Endothelial cell of umbilical vein (primary cell): ENCODE results near the gene LPAR5. TPM values are rescaled to one million over a fixed set of nuclear protein-coding genes. Genes with fewer than 3 reads are reported as not detected.

Experiments used
- BruUV-seq: library from RNA; stranded (reverse); fragments of 400-500 nt; replicated peaks from 2 replicates; lab custom pipeline; 2021; lab: Mats Ljungman, UMichigan
- CTCF ChIA-PET: fragments of 300-600, 350-600 bp; sonication (Branson Sonifier 250); formaldehyde crosslinking; loops from one replicate; lab custom pipeline; 2021; ENCODE audit warnings: antibody characterized with exemption, inconsistent platforms; lab: Charles Lee
- POLR2A ChIA-PET: fragments of 300-600, 350-600 bp; sonication (Branson Sonifier 250); formaldehyde crosslinking; loops from one replicate; lab custom pipeline; 2021; ENCODE audit warnings: antibody characterized with exemption, inconsistent platforms; lab: Charles Lee
- DNase-seq: peaks from one replicate; pipeline ENCODE4 v3.0.0-alpha.2; 2011; ENCODE audit warnings: low read depth, low spot score
- FAIRE-seq: peaks from 2 replicates; lab custom pipeline; 2011; peaks lifted over from hg19 to GRCh38; lab: Jason Lieb, UNC
- H2AFZ ChIP-seq: 2 replicates; pipeline ENCODE4 v1.6.0; 2012; ENCODE audit warnings: low read depth, low read length, control low read depth, inconsistent platforms
- H3K27ac ChIP-seq: 2 replicates; pipeline ENCODE4 v1.5.1; 2011; ENCODE audit warnings: low read depth, mild to moderate bottlenecking, control low read depth, low read length, moderate library complexity; ENCODE audit not compliant: insufficient read depth
- H3K27me3 ChIP-seq, 2 experiments: 2 replicates each; pipeline versions ENCODE4 v1.6.0 to v1.6.1; 2011; ENCODE audit warnings: low read length in 2 of 2, mixed read lengths in 1 of 2; ENCODE audit not compliant: control insufficient read depth in 2 of 2, insufficient read depth in 2 of 2
- H3K36me3 ChIP-seq, 2 experiments: 2 replicates in 1 of 2; 3 replicates in 1 of 2; pipeline ENCODE4 v1.5.1; 2011; ENCODE audit warnings: low read length in 2 of 2, mild to moderate bottlenecking in 1 of 2, moderate library complexity in 1 of 2; ENCODE audit not compliant: control insufficient read depth in 2 of 2, insufficient read depth in 2 of 2; ENCODE audit errors: extremely low read depth in 1 of 2
- H3K4me1 ChIP-seq: 3 replicates; pipeline ENCODE4 v1.5.1; 2011; ENCODE audit warnings: mild to moderate bottlenecking, low read length; ENCODE audit not compliant: control insufficient read depth, insufficient read depth; ENCODE audit errors: extremely low read depth
- H3K4me2 ChIP-seq: 2 replicates; pipeline ENCODE4 v1.6.1; 2011; ENCODE audit warnings: low read length, control low read depth, mixed read lengths; ENCODE audit not compliant: insufficient read depth
- H3K4me3 ChIP-seq, 3 experiments: fragments of 200-600 bp in 1 of 3; sonication (generic), shearing (Covaris generic) in 1 of 3; replicated peaks in 1 of 3; 2 replicates each; pipeline ENCODE4 v1.5.1; 2011 to 2016; ENCODE audit warnings: control low read depth in 3 of 3, low read length in 3 of 3, mild to moderate bottlenecking in 2 of 3, inconsistent platforms in 1 of 3, low read depth in 1 of 3, moderate library complexity in 1 of 3; ENCODE audit not compliant: insufficient read depth in 1 of 3
- H3K79me2 ChIP-seq: 2 replicates; pipeline ENCODE4 v1.6.0; 2012; ENCODE audit warnings: low read length, inconsistent platforms; ENCODE audit not compliant: control insufficient read depth, insufficient read depth
- H3K9ac ChIP-seq: replicated peaks from 2 replicates; pipeline ENCODE3; 2011; ENCODE audit warnings: low read length, control low read depth; ENCODE audit not compliant: insufficient read depth; ENCODE audit errors: extremely low read depth
- H3K9me1 ChIP-seq: replicated peaks from 3 replicates; pipeline ENCODE4 v1.6.0; 2011; ENCODE audit warnings: mild to moderate bottlenecking, low read length; ENCODE audit not compliant: control insufficient read depth, insufficient read depth; ENCODE audit errors: extremely low read depth
- H3K9me3 ChIP-seq: replicated peaks from 2 replicates; pipeline ENCODE4 v1.5.1; 2012; ENCODE audit warnings: low read length, inconsistent platforms; ENCODE audit not compliant: control insufficient read depth, insufficient read depth
- H4K20me1 ChIP-seq: replicated peaks from 2 replicates; pipeline ENCODE3; 2011; ENCODE audit warnings: mild to moderate bottlenecking, low read length; ENCODE audit not compliant: control insufficient read depth, insufficient read depth; ENCODE audit errors: extremely low read depth
- EZH2 ChIP-seq: IDR thresholded peaks from 2 replicates; pipeline ENCODE4 v1.6.1; 2012; ENCODE audit warnings: borderline replicate concordance, low read depth, mild to moderate bottlenecking, moderate library complexity, low read length, inconsistent platforms; ENCODE audit not compliant: severe bottlenecking
- FOS ChIP-seq: IDR thresholded peaks from 2 replicates; pipeline ENCODE4 v1.6.1; 2011; ENCODE audit warnings: mild to moderate bottlenecking, low read length, moderate library complexity, borderline replicate concordance; ENCODE audit not compliant: insufficient read depth
- GATA2 ChIP-seq: IDR thresholded peaks from 2 replicates; pipeline ENCODE4 v1.7.0; 2011; ENCODE audit warnings: low read depth, mild to moderate bottlenecking, moderate library complexity, mixed read lengths, low read length; ENCODE audit not compliant: insufficient read length, insufficient read depth
- JUN ChIP-seq: IDR thresholded peaks from 2 replicates; pipeline ENCODE4 v1.6.1; 2011; ENCODE audit warnings: borderline replicate concordance, low read depth; ENCODE audit not compliant: insufficient read length, insufficient read depth
- MYC ChIP-seq: IDR thresholded peaks from one replicate; pipeline ENCODE4 v1.6.1; 2011; ENCODE audit warnings: mild to moderate bottlenecking, low read depth, low read length
- POLR2A ChIP-seq: IDR thresholded peaks from 2 replicates; pipeline ENCODE4 v1.6.1; 2012; ENCODE audit warnings: low read depth, mild to moderate bottlenecking, control low read depth, low read length
- POLR2AphosphoS5 ChIP-seq: IDR thresholded peaks from 2 replicates; pipeline ENCODE4 v1.6.1; 2012; ENCODE audit warnings: low read depth, mild to moderate bottlenecking, control low read depth, low read length, moderate library complexity; ENCODE audit not compliant: insufficient read depth
- dilution Hi-C: fragments of 300-500 bp; cut with MboI; formaldehyde crosslinking; loops from one replicate; pipeline ENCODE4 v1.15.0; 2019; ENCODE audit warnings: low sequenced_read_pairs; ENCODE audit not compliant: extremely low pct_ligation_motif_present
- intact Hi-C: fragments of 100-400 bp; cut with micrococcal nuclease; formaldehyde crosslinking; loops from one replicate; pipeline ENCODE4 v1.10.0; 2022
- polyA plus RNA-seq, 4 experiments: library from polyadenylated mRNA; depleted of rRNA in 3 of 4; stranded (reverse) in 3 of 4; unstranded in 1 of 4; fragments of >200 nt; gene quantifications; 2 replicates each; pipeline versions ENCODE4 v1.2.1 to v1.2.3, GENCODE V29; 2011 to 2012; ENCODE audit warnings: missing spikeins in 1 of 4
- total RNA-seq: library from RNA; stranded (reverse); gene quantifications from 2 replicates; pipeline ENCODE4 v1.2.3, GENCODE V29; 2021
- TF ChIP-seq, protein P1 (sequence below): IDR thresholded peaks from 2 replicates; pipeline ENCODE4 v1.6.1; 2011; ENCODE audit not compliant: insufficient read depth, insufficient read length
- TF ChIP-seq, protein P2 (sequence below), 2 donors: IDR thresholded peaks; 1 replicate in 1 of 2; 2 replicates in 1 of 2; pipeline ENCODE4 v1.5.1; 2011; ENCODE audit warnings: low read length in 2 of 2, mild to moderate bottlenecking in 2 of 2, moderate library complexity in 2 of 2, control low read depth in 1 of 2, inconsistent platforms in 1 of 2, low read depth in 1 of 2; ENCODE audit not compliant: insufficient read depth in 1 of 2; ENCODE audit errors: extremely low read depth in 1 of 2

LPAR5 gene
- total and polyA plus RNA-seq, 2 donors (not counting 3 experiments of a cell fraction or from before 2014, with no cell fraction given), result 0.23 TPM; not detected in 1

DNA sequence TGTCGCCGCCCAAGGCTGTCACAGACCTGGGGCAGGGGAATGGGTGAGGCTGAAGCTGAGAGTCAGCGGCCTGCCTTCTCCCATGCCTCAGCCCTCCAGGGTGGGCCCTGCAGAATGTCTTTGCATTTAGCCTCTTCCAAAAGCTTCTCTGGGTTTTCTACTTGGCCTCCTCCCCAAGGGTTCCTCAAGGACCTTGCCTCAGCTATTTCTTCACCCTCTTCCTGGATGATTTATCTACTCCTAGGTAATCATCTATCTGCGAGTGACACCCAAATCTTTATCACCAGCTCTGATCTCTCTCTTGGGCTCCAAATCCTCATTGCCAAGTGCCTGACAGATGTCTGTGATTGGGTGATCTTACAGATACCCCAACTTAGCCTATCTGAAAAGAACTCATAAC, 4.7 kb upstream of the LPAR5 start:
- H3K79me2 ChIP-seq, result no peaks in the 10 kb centered on the region
- intact Hi-C loops (no loop called here), dilution Hi-C loops (no loop called here)
- H3K9me1 ChIP-seq, result no peaks in the 10 kb centered on the region
- no peaks in the 10 kb centered on the region for H3K9me3 ChIP-seq
- peaks cover 0 to 2% of the 10 kb centered on the region in 2 experiments for H3K27me3 ChIP-seq
- ChIA-PET CTCF (interaction anchor here (1.2 to 2.1 kb wide), 3 partner anchors 17 to 26 kb away, joined by 3 to 12 read pairs (median 5); no protein-coding TSS in a partner anchor), POLR2A (interaction anchor here (1.1 kb wide), 1 partner anchor 10 kb away, joined by 3 read pairs; no protein-coding TSS in a partner anchor)
- H3K36me3 ChIP-seq, result no peaks in the 10 kb centered on the region
- H3K4me3 ChIP-seq, result no peak overlapping the region
- FAIRE-seq (no peak), DNase-seq (no peak)
- H4K20me1 ChIP-seq, result no peaks in the 10 kb centered on the region
- no peak overlapping the region for H3K9ac ChIP-seq
- TF ChIP-seq FOS, result no peak
- TF ChIP-seq, protein P1, sequence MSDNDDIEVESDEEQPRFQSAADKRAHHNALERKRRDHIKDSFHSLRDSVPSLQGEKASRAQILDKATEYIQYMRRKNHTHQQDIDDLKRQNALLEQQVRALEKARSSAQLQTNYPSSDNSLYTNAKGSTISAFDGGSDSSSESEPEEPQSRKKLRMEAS, result no peak
- no peak for TF ChIP-seq POLR2AphosphoS5
- no peak for TF ChIP-seq MYC
- TF ChIP-seq POLR2A, result no peak
- peaks cover 13% of the 10 kb centered on the region for H3K4me1 ChIP-seq
- no peak overlapping the region for H2AFZ ChIP-seq
- no TSS peak for BruUV-seq
- no peak overlapping the region for H3K4me2 ChIP-seq
- no peak overlapping the region for H3K27ac ChIP-seq

DNA sequence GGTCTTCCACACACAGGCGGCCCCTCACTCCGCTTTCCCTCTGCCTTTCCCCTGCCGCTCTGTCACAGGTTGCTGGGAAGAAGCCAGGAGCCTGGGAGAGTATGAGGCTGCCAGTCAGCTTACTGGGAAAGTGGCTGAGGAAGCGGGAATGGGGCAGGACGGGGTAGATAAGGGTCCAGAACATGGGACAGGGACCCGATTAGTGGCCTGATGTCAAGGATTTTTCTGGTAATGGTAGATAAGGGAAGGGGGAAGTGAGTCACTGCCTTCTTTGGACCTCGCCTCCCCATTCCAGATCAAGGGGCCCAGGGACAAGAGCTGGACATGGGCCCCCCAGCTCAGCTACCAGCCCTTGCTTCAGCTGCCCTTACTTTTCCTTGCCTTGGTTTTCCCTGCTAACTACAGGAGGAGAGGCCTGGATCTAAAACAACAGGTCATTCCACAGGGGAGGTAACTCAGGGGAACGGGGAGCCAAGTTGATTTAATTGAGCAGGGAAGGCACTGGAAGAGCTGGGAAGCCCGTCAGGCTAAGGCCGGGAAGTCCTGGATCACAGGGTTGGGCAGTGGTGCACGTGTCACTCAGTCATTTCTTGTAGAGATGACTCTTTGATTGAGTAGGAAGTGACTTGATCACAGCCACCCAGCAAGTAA, 3.5 kb upstream of the LPAR5 start:
- Histone ChIP-seq H4K20me1 (no peaks in the 10 kb centered on the region), H3K4me2 (no peak overlapping the region), H3K27ac (peak overlapping the region; percentile 33), H3K27me3 (peaks cover 0 to 2% of the 10 kb centered on the region in 2 experiments), H2AFZ (peak overlapping the region; percentile 47), H3K9me3 (no peaks in the 10 kb centered on the region), H3K9me1 (no peaks in the 10 kb centered on the region), H3K9ac (no peak overlapping the region), H3K4me1 (peaks cover 13% of the 10 kb centered on the region), H3K36me3 (no peaks in the 10 kb centered on the region), H3K79me2 (no peaks in the 10 kb centered on the region), H3K4me3 (no peak overlapping the region)
- peak; percentile 91 for DNase-seq
- TF ChIP-seq POLR2AphosphoS5 (peak; percentile 47), POLR2A (no peak), GATA2 (peak; percentile 84), EZH2 (no peak), FOS (no peak), JUN (peak; percentile 63)
- TF ChIP-seq, protein P2, sequence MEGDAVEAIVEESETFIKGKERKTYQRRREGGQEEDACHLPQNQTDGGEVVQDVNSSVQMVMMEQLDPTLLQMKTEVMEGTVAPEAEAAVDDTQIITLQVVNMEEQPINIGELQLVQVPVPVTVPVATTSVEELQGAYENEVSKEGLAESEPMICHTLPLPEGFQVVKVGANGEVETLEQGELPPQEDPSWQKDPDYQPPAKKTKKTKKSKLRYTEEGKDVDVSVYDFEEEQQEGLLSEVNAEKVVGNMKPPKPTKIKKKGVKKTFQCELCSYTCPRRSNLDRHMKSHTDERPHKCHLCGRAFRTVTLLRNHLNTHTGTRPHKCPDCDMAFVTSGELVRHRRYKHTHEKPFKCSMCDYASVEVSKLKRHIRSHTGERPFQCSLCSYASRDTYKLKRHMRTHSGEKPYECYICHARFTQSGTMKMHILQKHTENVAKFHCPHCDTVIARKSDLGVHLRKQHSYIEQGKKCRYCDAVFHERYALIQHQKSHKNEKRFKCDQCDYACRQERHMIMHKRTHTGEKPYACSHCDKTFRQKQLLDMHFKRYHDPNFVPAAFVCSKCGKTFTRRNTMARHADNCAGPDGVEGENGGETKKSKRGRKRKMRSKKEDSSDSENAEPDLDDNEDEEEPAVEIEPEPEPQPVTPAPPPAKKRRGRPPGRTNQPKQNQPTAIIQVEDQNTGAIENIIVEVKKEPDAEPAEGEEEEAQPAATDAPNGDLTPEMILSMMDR (IDR thresholded peaks at IDR 0.05; ENCODE audit: extremely low read depth in 1 of 2, insufficient read depth in 1 of 2, low read depth in 1 of 2, low read length in 2 of 2), result no peak
- TF ChIP-seq, protein P1, result peak; percentile 22
- CTCF ChIA-PET, result interaction anchor here (1.2 to 2.1 kb wide), 2 partner anchors 19 to 25 kb away, joined by 3 to 12 read pairs; no protein-coding TSS in a partner anchor
- dilution Hi-C loops, result no loop called here
- intact Hi-C loops, result loop anchor here (2.0 kb wide), 1 partner anchor 18 kb away; no protein-coding TSS in a partner anchor
- no TSS peak for BruUV-seq
- POLR2A ChIA-PET, result interaction anchor here (0.8 kb wide), 1 partner anchor 49 kb away, joined by 3 read pairs; no protein-coding TSS in a partner anchor
- peak; percentile 73 for FAIRE-seq
